B cell (primary cell): ENCODE measurements around the gene STAT4.

ENCODE experiments used
- EZH2 ChIP-seq: IDR thresholded peaks from 2 replicates; pipeline ENCODE4 v1.6.1; 2012; ENCODE audit warnings: borderline replicate concordance, low read depth, mild to moderate bottlenecking, moderate library complexity, low read length; ENCODE audit not compliant: insufficient read depth, poor library complexity, severe bottlenecking
- TF ChIP-seq, protein P1 (sequence below): fragments of 200-600 bp; IDR thresholded peaks from one replicate; pipeline ENCODE4 v1.8.0; 2022; ENCODE audit warnings: antibody characterized with exemption, mild to moderate bottlenecking

DNA sequence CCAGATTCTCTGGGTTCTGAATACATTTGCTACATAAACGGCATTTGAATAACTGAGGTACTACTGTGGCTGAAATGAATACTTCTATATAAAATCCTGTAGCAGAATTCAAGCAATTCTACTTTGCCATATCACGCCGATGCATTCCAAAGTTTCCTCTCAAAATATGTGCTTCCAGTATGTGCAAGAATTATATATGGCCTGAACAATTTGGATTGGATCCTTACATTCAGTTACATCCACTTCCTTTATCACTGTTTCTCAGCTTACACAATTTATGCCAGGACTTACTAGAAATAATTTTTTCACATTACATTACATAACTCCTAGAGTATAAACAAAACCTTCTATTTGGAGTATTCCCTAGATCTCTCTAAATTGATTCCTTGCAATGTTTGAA, 46.3 kb upstream of the STAT4 start:
- TF ChIP-seq, protein P1, sequence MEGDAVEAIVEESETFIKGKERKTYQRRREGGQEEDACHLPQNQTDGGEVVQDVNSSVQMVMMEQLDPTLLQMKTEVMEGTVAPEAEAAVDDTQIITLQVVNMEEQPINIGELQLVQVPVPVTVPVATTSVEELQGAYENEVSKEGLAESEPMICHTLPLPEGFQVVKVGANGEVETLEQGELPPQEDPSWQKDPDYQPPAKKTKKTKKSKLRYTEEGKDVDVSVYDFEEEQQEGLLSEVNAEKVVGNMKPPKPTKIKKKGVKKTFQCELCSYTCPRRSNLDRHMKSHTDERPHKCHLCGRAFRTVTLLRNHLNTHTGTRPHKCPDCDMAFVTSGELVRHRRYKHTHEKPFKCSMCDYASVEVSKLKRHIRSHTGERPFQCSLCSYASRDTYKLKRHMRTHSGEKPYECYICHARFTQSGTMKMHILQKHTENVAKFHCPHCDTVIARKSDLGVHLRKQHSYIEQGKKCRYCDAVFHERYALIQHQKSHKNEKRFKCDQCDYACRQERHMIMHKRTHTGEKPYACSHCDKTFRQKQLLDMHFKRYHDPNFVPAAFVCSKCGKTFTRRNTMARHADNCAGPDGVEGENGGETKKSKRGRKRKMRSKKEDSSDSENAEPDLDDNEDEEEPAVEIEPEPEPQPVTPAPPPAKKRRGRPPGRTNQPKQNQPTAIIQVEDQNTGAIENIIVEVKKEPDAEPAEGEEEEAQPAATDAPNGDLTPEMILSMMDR = no peak
- TF ChIP-seq EZH2 = no peak
